Lung (tissue), 12 donors: ENCODE data around the gene SDE2. TPM values are rescaled to one million over a fixed set of nuclear protein-coding genes. Genes with fewer than 3 reads are reported as not detected.

Experiments used
- ATAC-seq: fragments of 200-7000 bp; cut with Tn5 transposase; one replicate; pipeline ENCODE4 v1.9.1; 2020; ENCODE audit warnings: moderate number of reproducible peaks; ENCODE audit not compliant: insufficient read depth, low FRiP score
- DNase-seq, 3 donors: peaks; one replicate each; pipeline ENCODE4 v3.0.0-alpha.2; 2013 to 2017
- H3K27ac ChIP-seq, 2 donors: one replicate each; pipeline ENCODE4 v1.5.1; 2013; ENCODE audit warnings: mild to moderate bottlenecking in 2 of 2, moderate library complexity in 2 of 2, control low read depth in 1 of 2, inconsistent platforms in 1 of 2, low read depth in 1 of 2, low read length in 1 of 2
- H3K27me3 ChIP-seq, 3 donors: one replicate each; pipeline ENCODE4 v1.5.1; 2013; ENCODE audit warnings: low read length in 2 of 3; ENCODE audit not compliant: control insufficient read depth in 3 of 3, insufficient read depth in 3 of 3
- H3K36me3 ChIP-seq, 4 donors: one replicate each; pipeline ENCODE4 v1.5.1; 2013; ENCODE audit warnings: low read length in 4 of 4, mild to moderate bottlenecking in 1 of 4, moderate library complexity in 1 of 4; ENCODE audit not compliant: control insufficient read depth in 4 of 4, insufficient read depth in 4 of 4
- H3K4me1 ChIP-seq, 5 donors: one replicate each; pipeline ENCODE4 v1.5.1; 2013; ENCODE audit warnings: low read length in 5 of 5, mild to moderate bottlenecking in 2 of 5, moderate library complexity in 1 of 5; ENCODE audit not compliant: control insufficient read depth in 5 of 5, insufficient read depth in 5 of 5
- H3K4me3 ChIP-seq: one replicate; pipeline ENCODE4 v1.5.1; 2013; ENCODE audit warnings: mild to moderate bottlenecking, control low read depth, moderate library complexity
- H3K9ac ChIP-seq, 2 donors: one replicate each; pipeline ENCODE4 v1.5.1; 2013; ENCODE audit warnings: low read length in 2 of 2, control low read depth in 1 of 2; ENCODE audit not compliant: insufficient read depth in 1 of 2
- H3K9me3 ChIP-seq, 4 donors: one replicate each; pipeline ENCODE4 v1.5.1; 2013; ENCODE audit warnings: low read length in 3 of 4, mild to moderate bottlenecking in 1 of 4, moderate library complexity in 1 of 4; ENCODE audit not compliant: control insufficient read depth in 4 of 4, insufficient read depth in 3 of 4
- CTCF ChIP-seq: IDR thresholded peaks from 2 replicates; pipeline ENCODE4 v1.5.1; 2012; ENCODE audit warnings: mild to moderate bottlenecking; ENCODE audit errors: control extremely low read depth, extremely low read depth
- WGBS, 2 donors: extraction: QIAGEN DNeasy Blood & Tissue Kit; methylation state at CpG; one replicate each; pipeline ENCODE4 v1.1.7; 2013; 5-methylcytosine and 5-hydroxymethylcytosine counted together
- polyA plus RNA-seq, 2 donors: library from polyadenylated mRNA; stranded (reverse); fragments of 200-250 nt; gene quantifications; one replicate each; pipeline ENCODE4 v1.2.1, GENCODE V29; 2013
- total RNA-seq, 2 donors: library from RNA; depleted of rRNA in 1 of 2; stranded (reverse); fragments of >200 nt in 1 of 2; gene quantifications; one replicate each; pipeline ENCODE4 v1.2.1, GENCODE V29; 2014 to 2021
- donor health status: control.
- donor health status: control.
- donor health status: Bipolar disorder and iron deficiency.
- donor health status: healthy.
- donor health status: DM: yes; HTN: yes; CAD: no.

Gene SDE2
- total and polyA plus RNA-seq, 4 donors, result 6.7 to 35.5 (median 15.2) TPM

- H3K27me3 ChIP-seq, result no peaks in the 10 kb centered on the region
- DNase-seq, result no peak
- no peak overlapping the region for H3K9ac ChIP-seq
- H3K36me3 ChIP-seq, result no peaks in the 10 kb centered on the region
- no peak overlapping the region for H3K4me3 ChIP-seq
- WGBS, 2 donors, result 93 to 98% methylated on average over 5 of the region's 5 CpGs
- H3K9me3 ChIP-seq, result no peaks in the 10 kb centered on the region
- no peaks in the 10 kb centered on the region for H3K4me1 ChIP-seq
- no peak for TF ChIP-seq CTCF
- ATAC-seq, result no peak
- no peak overlapping the region for H3K27ac ChIP-seq
Observed at GRCh38 chr1:226027538-226028217, 28.5 kb upstream of the SDE2 start.

DNA sequence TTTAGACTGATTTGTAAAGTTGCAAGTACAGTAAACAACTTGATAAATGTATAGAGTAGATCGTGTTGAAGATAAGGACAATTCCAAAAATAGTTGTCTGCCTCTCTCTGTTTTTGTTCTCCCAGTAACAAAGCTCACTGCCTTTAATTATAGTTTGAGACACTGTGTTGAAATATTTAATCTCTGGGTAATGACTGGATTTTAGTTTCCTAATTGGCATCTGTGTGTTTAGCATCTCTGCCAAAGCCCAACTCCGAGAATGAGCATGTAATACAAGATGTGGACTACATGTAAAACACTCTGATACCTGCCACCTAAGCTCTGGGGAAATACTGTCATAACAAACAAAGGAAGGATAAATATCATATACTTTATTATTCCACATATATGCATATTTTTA is 27.7 kb upstream of the SDE2 start:
- Histone ChIP-seq H3K27ac (no peak overlapping the region), H3K9ac (no peak overlapping the region), H3K27me3 (no peaks in the 10 kb centered on the region), H3K4me1 (no peaks in the 10 kb centered on the region), H3K9me3 (no peaks in the 10 kb centered on the region), H3K4me3 (no peak overlapping the region), H3K36me3 (no peaks in the 10 kb centered on the region)
- ATAC-seq (no peak), DNase-seq (peak in 2 of 3 donors; percentile 22 to 46)
- whole genome bisulfite sequencing, 2 donors, result 43 to 59% methylated on average over 2 of the region's 2 CpGs
- TF ChIP-seq CTCF, result no peak

GRCh38 chr1:226023735-226024134 is 24.6 kb upstream of the SDE2 start:
- no peak for ATAC-seq
- no peak for TF ChIP-seq CTCF
- 85 to 90% methylated on average over 5 of the region's 5 CpGs for WGBS, 2 donors
- DNase-seq, result no peak
- Histone ChIP-seq H3K36me3 (no peaks in the 10 kb centered on the region), H3K4me1 (no peaks in the 10 kb centered on the region), H3K27me3 (no peaks in the 10 kb centered on the region), H3K9me3 (no peaks in the 10 kb centered on the region), H3K4me3 (no peak overlapping the region), H3K9ac (no peak overlapping the region), H3K27ac (no peak overlapping the region)

DNA sequence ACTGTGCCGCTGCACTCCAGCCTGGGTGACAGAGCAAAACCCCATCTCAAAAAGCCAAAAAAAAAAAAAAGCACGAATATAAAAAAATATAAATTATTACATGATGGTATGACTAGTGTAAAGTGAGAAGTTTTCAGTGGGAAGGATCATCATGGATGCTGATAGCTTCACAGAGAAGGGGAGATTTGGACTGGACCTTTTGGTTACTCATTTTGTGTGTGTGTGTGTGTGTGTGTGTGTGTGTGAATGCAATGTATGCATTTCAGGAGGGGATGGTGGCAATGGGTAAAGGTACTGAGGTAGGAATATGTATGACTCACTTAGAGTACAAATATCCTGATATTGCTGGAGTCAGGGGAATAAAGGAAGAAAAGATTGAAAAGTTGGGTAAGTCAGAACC is 22.7 kb upstream of the SDE2 start:
- ATAC-seq (no peak), DNase-seq (no peak)
- Histone ChIP-seq H3K27me3 (no peaks in the 10 kb centered on the region), H3K4me3 (no peak overlapping the region), H3K4me1 (no peaks in the 10 kb centered on the region), H3K9me3 (no peaks in the 10 kb centered on the region), H3K36me3 (no peaks in the 10 kb centered on the region), H3K9ac (no peak overlapping the region), H3K27ac (no peak overlapping the region)
- no peak for TF ChIP-seq CTCF
- WGBS, 2 donors, result 51 to 54% methylated on average over 2 of the region's 2 CpGs
